ENCODE results near the gene KIRREL3. TPM values are rescaled to one million over a fixed set of nuclear protein-coding genes. Genes with fewer than 3 reads are reported as not detected.
"Not testable (repeated sequence)": the region's sequence is repeated elsewhere in the genome, so short reads cannot be mapped to it uniquely, and the experiment has no call there.

Gene KIRREL3
- total and polyA plus RNA-seq, 2 donors (not counting 3 experiments of a cell fraction or from before 2014, with no cell fraction given): not detected

- Histone ChIP-seq H3K79me2 (ENCODE audit: control insufficient read depth, insufficient read depth, low read length) (no peaks in the 10 kb centered on the region), H3K9ac (replicated peaks; ENCODE audit: extremely low read depth, insufficient read depth, low read length) (no peak overlapping the region), H3K4me2 (ENCODE audit: insufficient read depth, low read length) (no peak overlapping the region), H3K4me1 (ENCODE audit: control insufficient read depth, extremely low read depth, insufficient read depth, low read length) (no peaks in the 10 kb centered on the region), H3K9me1 (replicated peaks; ENCODE audit: control insufficient read depth, extremely low read depth, insufficient read depth, low read length) (no peaks in the 10 kb centered on the region), H3K36me3 (ENCODE audit: control insufficient read depth in 2 of 2, extremely low read depth in 1 of 2, insufficient read depth in 2 of 2, low read length in 2 of 2) (no peaks in the 10 kb centered on the region), H3K27ac (ENCODE audit: insufficient read depth, low read depth, low read length) (no peak overlapping the region), H3K27me3 (ENCODE audit: control insufficient read depth in 2 of 2, insufficient read depth in 2 of 2, low read length in 2 of 2) (no peaks in the 10 kb centered on the region), H2AFZ (ENCODE audit: low read depth, low read length) (no peak overlapping the region), H3K9me3 (replicated peaks; ENCODE audit: control insufficient read depth, insufficient read depth, low read length) (no peaks in the 10 kb centered on the region), H3K4me3 (replicated peaks in 1 of 3; ENCODE audit: insufficient read depth in 1 of 3, low read depth in 1 of 3, low read length in 3 of 3) (no peak overlapping the region), H4K20me1 (replicated peaks; ENCODE audit: control insufficient read depth, extremely low read depth, insufficient read depth, low read length) (no peaks in the 10 kb centered on the region)
- dilution Hi-C loops (cut with MboI; ENCODE audit: extremely low pct_ligation_motif_present, low sequenced_read_pairs) (no loop called here), intact Hi-C loops (cut with micrococcal nuclease) (no loop called here)
- no peak for DNase-seq (ENCODE audit: low read depth, low spot score)
- no TSS peak for BruUV-seq (replicated peaks)
- TF ChIP-seq JUN (IDR thresholded peaks at IDR 0.05; ENCODE audit: borderline replicate concordance, insufficient read depth, insufficient read length, low read depth) (no peak), CTCF (IDR thresholded peaks at IDR 0.05; ENCODE audit: extremely low read depth in 1 of 2, insufficient read depth in 1 of 2, low read depth in 1 of 2, low read length in 2 of 2) (no peak), EZH2 (IDR thresholded peaks at IDR 0.05; ENCODE audit: borderline replicate concordance, low read depth, low read length, severe bottlenecking) (no peak), MYC (IDR thresholded peaks at IDR 0.05; ENCODE audit: low read depth, low read length) (no peak), GATA2 (IDR thresholded peaks at IDR 0.05; ENCODE audit: insufficient read depth, insufficient read length, low read depth, low read length) (no peak), POLR2A (IDR thresholded peaks at IDR 0.05; ENCODE audit: low read depth, low read length) (no peak), MAX (IDR thresholded peaks at IDR 0.05; ENCODE audit: insufficient read depth, insufficient read length) (no peak), FOS (IDR thresholded peaks at IDR 0.05; ENCODE audit: borderline replicate concordance, insufficient read depth, low read length) (no peak), POLR2AphosphoS5 (IDR thresholded peaks at IDR 0.05; ENCODE audit: insufficient read depth, low read depth, low read length) (no peak)
- ChIA-PET POLR2A (no interaction called here), CTCF (no interaction called here)
- no peak for FAIRE-seq
These were observed 616.9 kb downstream of the KIRREL3 start for GRCh38 chr11:126383339-126384335.

- H3K9ac ChIP-seq (replicated peaks; ENCODE audit: extremely low read depth, insufficient read depth, low read length); H3K4me1 ChIP-seq (ENCODE audit: control insufficient read depth, extremely low read depth, insufficient read depth, low read length); intact Hi-C loops (cut with micrococcal nuclease); dilution Hi-C loops (cut with MboI; ENCODE audit: extremely low pct_ligation_motif_present, low sequenced_read_pairs); H3K27ac ChIP-seq (ENCODE audit: insufficient read depth, low read depth, low read length); H2AFZ ChIP-seq (ENCODE audit: low read depth, low read length); H4K20me1 ChIP-seq (replicated peaks; ENCODE audit: control insufficient read depth, extremely low read depth, insufficient read depth, low read length); H3K9me1 ChIP-seq (replicated peaks; ENCODE audit: control insufficient read depth, extremely low read depth, insufficient read depth, low read length); H3K27me3 ChIP-seq (ENCODE audit: control insufficient read depth in 2 of 2, insufficient read depth in 2 of 2, low read length in 2 of 2); DNase-seq (ENCODE audit: low read depth, low spot score); H3K79me2 ChIP-seq (ENCODE audit: control insufficient read depth, insufficient read depth, low read length); POLR2A ChIA-PET; BruUV-seq (replicated peaks); H3K9me3 ChIP-seq (replicated peaks; ENCODE audit: control insufficient read depth, insufficient read depth, low read length); H3K4me3 ChIP-seq (replicated peaks in 1 of 3; ENCODE audit: insufficient read depth in 1 of 3, low read depth in 1 of 3, low read length in 3 of 3); H3K36me3 ChIP-seq (ENCODE audit: control insufficient read depth in 2 of 2, extremely low read depth in 1 of 2, insufficient read depth in 2 of 2, low read length in 2 of 2); FAIRE-seq; CTCF ChIA-PET; H3K4me2 ChIP-seq (ENCODE audit: insufficient read depth, low read length): not testable (repeated sequence)
These were observed 617.9 kb downstream of the KIRREL3 start for GRCh38 chr11:126382641-126383040.

All from endothelial cell of umbilical vein (primary cell).